Endometrial microvascular endothelial cells (primary cell): ENCODE results near the gene RASSF4. TPM values are rescaled to one million over a fixed set of nuclear protein-coding genes. Genes with fewer than 3 reads are reported as not detected.

Experiments
- in situ Hi-C: cut with HindIII; loops from 2 replicates; pipeline ENCODE4 v1.10.0; 2017; ENCODE audit warnings: low sequenced_read_pairs, low pct_unique_long_range_greater_than_20kb; ENCODE audit errors: inconsistent ontology term
- total RNA-seq: library from RNA; depleted of rRNA; stranded (reverse); fragments of >200 nt; gene quantifications from one replicate; pipeline ENCODE4 v1.2.3, GENCODE V29; 2015; ENCODE audit errors: inconsistent ontology term

RASSF4 gene
- total RNA-seq, 1 donor from 2014 or later, result 0.28 TPM

DNA sequence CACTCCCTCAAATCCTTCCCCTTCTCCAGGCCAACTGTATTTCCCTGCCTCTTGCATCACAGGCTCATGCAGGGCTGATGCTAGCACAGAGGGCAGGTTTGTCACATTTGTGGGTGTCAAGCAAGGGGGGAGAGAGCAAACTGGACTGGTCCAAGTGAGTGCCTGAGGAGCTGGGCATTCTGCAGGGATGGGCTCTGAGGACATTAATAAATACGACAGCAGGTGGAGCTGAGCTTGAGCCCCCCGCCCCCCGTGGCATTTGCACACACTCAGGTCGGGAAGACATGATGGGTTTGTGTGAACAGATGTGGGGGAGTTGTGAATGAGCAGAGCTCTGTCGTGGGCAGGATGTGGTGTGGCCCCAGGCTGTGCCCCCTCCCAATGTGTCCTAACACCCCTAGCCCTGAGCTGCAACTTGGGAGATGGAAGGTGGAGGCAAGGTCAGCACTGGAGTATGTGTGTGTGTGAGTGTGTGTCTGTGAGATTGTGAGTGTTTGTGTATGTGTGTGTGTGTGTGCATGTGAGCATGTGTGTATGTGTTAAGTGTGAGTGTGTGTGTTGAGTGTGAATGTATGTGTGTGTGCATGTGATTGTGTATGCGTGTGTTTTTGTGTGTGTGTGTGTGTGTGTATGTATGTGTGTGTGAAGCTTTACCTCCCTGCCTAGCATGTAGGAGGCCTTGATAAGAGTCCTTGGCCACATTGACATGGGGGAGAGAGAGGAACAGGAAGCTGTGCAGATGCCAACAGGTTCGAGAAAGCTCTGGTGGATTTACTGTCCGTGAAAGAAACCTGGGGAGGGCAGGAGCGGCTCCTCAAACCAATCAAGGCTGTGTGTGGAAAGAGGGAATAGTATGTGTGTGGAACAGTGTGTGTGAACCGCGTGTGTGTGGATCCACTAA, 9.1 kb downstream of the RASSF4 start:
- in situ Hi-C loops, result no loop called here

DNA sequence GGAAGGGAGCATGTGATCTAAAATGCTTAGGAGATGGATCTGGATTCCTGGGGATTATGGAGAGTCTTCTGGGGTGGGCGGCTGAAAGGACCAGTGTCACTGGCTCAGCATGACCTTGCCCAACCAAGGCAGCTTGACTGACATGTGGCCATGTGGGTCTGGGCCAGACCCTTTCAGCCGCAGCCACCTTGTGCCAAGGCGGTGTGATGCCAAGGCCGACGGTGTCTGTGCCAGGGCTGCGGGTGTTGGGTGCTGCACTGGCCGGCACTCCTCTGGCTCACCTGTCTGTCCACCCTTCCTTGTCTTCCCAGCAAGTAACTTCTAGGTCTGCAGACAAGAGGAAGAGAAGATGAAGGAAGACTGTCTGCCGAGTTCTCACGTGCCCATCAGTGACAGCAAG, 10.3 kb downstream of the RASSF4 start:
- in situ Hi-C loops, result no loop called here

DNA sequence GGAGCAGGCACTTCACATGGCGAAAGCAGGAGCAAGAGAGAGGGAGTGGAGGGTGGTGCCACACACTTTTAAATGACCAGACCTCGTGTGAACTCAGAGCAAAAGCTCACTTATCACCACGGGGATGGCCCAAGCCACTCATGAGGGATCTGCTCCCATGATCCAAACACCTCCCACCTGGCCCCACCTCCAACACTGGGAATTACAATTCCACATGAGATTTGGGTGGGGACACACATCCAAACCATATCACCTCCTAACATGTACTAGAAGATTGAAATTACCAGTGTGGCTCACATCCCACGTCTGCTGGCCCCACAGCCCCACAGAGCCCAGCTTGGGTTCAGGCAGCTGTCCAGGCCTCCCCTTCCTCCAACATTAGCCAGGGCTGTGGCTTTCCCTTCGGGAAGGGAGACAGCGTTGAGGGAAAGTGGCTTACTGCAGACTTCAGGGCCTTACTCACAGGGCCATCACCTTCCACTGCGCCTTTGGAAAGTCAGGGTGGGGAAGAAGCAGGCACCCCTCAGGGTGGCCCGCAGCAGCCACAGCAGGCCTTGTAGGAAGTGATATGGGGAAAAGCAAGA, 11.3 kb downstream of the RASSF4 start:
- in situ Hi-C loops, result no loop called here

DNA sequence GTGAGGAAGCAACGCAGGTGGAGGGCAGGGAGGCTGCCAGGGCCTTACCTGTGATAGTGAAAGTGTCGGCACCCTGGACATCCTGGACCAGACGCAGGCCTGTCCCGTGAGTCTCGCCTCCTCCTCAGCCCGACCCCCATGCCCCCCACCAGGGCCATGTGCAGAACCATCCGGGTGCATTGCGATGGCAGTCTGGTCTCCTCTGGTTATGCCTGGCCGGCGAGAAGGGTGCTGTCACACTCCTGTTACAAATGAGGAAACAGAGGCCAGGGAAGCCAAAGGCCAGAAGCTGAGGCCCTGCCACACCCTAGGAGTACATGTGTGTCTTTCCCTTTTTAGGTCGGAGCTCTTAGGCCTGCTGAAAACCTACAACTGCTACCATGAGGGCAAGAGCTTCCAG, 11.8 kb downstream of the RASSF4 start:
- in situ Hi-C loops, result no loop called here

DNA sequence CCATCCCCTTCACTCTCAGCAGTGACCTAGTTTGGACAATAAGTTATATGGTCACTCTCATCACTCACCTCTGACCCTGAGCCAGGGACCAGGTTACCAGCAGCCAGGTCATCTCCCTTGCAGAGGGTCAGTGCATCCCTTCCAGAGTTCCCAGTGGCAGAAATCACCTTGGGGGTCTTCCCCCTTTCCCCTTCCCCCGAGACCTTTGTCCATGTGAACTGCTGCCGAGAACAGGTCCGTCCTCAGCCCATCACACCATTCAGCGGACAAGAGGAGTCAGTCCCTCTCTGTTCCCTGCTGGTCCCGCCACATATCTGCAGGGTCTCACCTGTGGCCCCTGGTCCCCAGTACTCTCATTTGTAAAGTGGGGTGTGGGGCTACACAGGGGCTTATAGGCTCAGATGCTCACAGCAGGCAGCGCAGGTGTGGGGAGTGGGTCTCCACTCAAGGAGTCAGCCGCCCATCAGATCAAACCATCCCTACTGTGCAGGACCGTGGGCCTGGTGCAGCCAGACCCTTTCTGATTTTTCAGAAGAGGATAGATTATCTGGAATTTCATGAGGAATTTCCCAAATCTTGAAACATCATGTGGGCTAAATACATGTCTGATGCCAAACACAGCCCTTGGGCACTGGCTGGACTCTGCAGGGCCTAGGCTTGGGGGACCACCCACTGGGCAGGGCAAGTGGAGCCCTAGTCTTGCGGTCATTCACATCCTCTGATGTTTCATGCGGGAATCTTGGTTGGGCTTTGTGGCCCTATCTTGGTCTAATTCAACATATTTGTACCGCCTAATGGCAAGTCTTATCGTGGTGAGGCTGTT, 12.5 kb downstream of the RASSF4 start:
- in situ Hi-C loops, result no loop called here

DNA sequence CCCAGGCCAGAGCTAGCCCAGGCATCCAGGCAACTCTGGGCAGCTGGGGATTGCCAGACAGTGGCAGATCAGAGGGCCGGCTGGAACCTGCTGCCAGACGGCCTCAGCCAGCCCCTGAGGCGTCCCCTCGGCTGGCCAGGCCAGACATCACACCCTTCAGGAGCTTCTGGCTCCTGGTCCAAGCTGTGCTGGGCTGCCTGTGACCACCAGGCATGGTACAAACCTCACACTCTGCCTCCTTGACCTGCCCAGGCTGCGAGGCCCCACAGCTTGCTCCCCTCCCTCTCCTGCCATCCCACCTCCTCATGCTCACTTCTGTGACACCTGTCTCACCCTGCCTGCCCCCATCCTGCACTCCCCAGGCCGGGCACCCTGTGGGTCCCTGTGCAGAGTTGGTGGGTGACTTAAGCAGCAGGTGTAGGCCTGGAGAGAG, 13.3 kb downstream of the RASSF4 start:
- in situ Hi-C loops, result no loop called here

DNA sequence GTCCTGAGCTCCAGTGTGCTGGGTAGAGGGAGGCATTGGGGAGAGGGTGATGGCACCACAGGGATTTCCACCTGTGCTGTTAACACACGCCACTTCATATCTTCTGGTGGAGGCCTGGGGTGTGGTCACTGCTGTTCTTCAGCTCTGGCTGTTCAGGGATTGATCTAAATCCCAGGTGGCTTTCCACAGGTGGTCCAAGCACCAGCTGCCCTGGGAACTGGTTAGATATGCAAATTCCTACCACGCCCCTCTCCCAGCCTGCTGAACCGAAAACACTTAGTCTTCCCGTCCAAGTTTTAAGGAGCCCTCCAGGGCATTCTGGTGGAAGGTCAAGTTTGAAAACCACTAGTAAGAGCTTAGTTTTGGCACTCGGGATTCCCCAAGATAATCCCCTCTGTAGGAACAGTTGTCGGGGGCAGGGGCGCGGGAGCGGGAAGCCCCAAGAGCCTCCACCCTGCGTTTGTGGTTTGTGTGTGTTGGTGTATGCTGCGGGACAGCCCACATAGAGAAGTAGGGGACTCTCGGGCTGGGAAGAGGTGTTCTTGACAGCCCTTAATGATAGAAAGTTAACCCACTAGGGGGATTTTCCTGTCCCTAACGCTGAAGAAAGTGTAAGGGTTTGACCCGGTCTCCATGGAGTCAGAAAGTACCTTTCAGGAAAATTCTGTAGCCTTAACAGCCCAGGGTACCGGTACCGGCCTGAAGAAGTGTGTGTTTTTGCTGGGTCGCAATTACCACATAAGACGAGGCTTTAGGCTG, 13.9 kb downstream of the RASSF4 start:
- in situ Hi-C loops, result no loop called here

DNA sequence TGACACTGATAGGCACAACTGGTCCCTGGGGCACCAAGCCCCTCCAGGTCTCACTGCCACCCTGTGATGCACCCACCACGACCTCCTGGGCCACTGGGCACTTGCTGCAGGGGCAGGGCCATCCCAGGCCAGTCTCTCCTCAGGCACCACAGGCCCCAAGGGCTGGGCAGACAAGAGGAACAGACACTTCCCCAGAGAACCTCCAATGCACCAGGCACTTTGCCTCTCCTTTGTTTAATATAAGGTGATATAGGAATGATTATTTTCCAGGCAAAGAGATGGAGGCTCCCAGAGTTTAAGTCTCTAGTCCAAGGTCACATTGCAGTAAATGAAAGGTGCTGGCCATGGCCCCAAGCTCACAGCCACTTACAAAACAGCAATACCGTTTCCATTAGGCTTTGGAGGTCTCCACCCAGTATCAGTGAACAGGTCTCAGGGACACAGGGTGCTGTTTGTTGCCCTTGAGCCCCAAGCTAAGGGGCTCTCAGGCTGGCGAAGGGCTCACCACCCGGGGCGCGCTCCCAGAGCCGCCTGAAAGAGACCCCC, 14.6 kb downstream of the RASSF4 start:
- in situ Hi-C loops, result no loop called here

DNA sequence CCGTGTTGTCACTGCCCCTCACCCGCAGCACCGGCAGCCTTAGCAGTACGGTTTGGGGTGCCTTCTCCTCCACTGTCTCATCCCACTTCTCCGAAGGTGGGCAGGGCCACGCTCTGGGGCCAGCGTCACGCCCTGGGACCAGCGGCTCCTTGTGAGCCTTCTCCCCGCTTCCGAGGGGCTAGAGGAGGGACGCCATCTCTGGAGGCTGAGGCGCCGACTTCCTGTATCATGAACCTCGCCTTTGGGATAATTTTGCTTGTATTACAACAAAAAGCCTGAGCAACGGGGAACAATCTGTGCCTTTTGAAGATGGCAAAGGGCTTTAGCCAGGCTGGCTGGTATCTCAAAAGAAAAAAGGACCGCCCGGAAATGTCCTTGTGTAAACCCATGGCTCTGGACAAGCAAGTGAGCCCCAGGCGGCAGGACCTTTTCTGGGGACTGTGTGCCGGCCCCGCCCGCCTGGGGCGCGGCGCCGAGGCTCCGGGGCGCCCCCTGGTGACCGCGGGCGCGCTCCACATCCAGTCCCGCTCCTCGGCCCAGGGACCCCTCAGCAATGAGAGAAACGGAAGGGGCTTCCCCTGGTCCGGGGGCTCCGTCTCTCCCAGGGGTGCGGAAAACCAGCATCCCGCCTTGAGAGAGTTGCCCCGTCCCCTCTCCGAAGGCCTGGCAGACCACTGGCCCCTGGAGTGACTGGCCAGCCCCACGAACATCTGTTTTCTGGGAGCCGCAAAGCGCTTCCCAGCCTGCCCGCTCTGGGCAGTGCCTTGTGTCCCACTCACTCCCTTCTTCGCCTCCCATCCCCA, 15.2 kb downstream of the RASSF4 start:
- in situ Hi-C loops, result no loop called here

DNA sequence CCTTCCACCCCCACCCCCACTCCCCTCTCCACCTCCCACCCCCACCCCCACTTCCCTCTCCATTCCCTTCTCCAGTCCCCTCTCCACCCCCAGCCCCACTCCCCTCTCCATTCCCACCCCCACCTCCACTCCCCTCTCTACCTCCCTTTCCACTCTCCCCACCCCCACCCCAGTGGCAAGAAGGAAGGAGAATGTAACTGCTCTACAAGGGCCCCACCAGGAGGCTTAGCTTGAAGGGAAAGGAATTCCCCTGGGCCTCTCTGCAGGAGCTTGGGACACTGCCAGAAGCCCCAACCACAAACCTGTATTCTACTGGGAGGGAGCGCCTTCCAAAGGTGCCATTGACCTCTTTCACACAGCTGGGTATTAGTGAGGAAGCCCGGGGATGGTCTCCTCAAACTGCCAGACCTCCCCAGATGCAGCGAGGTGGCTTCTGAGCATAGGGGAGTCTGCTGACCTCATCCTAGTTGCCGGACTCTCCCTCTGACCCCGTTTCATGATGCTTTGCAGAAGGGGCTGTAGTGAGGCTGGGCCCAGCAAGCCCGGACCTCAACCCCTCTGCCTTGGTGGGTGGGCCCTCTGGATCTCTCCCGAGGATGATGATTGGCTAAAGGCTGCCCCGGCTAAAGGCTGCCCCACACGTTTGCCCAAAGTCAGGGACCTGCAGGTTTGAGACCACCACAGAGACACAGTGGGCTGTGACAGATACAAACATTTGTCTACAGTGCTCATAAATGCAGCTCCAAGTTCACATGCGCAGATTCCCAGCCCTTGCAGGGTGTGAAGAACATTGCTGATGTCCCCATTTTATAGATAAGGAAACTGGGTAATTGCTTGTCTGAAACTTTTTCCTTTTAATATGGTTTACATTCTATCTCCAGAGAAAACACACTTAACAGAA, 16.1 kb downstream of the RASSF4 start:
- in situ Hi-C loops, result no loop called here

DNA sequence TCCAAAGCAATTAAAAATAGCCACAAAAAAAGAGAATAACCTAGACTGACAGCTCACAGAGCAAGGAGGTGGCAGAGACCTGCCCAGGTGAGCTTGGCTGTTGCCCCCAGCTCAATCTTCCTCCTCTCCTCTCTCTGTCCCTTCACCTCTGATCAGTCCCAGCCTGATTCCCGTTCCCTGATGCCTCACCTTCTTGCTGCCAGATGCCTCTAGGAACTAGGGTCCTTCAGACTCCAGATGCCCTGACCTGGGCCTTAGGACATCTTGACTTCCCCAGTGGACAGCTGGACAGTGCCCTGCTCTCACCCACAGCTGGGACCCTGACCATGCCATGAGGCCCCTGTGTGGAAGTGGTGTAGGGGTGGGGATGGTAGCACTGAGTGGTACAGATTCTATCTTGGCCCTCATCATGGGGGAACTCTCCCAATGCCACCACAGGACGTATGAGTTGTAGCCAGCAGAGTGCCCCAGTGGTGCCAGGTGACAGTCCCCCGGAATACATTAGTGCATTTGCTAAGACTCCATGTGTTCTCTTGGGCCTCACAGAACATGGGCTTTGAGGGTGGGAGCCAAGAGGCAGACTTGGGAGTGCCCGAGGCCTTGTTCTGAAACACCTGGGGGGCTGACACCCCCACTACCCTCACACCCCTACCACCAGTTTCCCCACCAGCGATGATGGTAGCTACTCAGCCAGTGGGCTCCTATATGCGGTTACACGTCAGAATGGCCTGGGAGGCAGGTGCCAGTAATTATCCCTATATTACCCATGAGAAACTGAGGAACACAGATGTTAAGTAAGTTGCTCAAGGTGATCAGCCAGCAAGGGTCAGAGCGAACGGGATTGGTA, 17.0 kb downstream of the RASSF4 start:
- in situ Hi-C loops, result no loop called here

DNA sequence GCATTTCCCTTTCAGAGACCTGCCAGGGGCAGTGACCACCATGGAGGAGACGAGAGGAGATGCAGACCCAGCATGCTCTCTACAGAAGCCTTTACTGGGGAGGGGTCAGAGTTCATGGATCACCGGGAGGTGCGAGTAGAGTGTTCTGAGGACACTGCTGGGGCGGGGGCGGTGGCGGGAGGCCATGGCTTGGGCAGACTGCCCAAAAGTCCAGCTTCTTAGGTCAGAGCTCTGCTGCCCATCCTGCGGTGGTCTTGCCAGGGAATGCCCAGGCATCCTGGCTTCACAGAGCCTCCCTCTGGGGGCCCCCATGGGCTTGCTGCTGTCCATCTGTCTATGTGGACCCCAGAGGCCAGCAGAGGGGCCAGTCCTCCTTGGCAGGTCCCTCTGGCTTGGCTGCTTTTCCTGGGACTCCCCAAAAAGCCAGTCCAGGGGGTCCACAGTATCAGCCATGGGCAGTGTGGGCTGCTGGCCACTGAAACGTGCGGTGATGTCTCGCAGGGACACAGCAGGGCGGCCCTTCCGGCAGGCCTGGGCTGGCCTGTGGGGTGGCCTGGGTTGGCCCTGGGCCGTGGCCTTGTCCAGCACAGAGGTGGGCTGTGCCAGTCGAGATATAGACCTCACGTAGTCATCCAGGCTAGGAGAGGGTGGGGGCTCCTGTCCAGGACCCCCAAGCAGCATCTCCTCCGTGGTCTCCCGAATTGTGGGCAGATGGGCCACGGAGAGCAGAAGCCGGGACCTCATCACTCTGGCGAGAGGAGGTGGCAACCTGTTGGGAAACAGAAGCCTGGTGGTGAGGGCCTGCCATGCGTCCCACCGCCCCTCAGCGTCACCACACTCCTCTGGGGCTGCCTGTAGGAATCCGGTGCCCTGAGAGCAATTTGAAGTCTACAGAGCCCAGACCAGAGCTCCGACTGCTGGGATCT, 17.9 kb downstream of the RASSF4 start:
- in situ Hi-C loops, result no loop called here

DNA sequence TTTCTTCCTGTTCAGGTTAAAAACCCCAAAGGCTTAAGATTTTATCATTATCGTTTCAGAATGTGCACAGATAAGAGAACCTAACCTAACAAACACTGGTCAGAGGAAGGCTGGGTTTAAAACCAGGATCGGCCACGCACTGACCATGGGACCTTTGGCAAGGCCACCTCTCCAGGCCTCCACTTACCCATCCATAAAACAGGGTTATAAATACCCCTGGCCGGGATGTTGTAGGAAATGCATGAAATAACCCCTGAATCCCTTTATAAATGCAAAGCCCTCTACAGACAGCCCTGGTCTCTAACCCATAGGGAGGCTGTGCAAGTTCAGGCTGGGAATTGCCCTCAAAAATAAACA, 18.6 kb downstream of the RASSF4 start:
- in situ Hi-C loops, result no loop called here

DNA sequence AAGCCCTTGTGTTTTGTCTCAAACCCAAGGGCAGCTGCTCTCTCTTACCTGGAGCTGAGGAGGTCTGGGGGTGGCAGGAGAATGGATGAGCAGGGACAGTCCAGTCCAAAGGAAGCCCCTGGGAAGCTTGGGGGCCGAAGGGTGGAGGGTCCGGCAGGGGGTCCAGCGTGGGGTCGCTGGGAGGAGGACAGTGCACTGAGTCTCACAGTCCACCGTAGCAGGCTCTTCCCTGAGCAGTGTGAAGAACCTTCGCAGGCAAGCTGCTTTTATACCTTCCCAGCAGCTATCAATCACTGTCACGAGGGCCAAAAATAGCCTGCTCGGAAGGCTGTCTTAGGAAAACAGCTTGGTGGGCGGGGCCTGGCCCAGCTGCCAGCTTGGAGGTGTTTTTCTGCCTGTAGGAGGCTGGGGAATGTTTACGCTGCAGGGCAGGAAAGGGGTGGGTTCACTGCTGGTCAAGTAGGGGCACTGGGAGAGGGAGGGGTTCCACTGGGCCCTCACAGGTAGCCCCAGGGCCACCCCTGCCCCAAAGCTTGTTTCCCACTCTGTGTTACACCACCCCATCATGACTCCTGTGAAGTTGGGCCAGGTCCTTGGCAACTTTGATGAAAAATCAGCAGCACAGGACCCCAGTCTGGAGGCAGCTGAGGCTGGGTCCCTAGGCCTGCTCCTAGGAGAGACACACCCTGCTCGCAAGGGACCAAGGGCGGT, 19.1 kb downstream of the RASSF4 start, which contains the start of gene DEPP1:
Gene DEPP1 (minus strand): TSS at position 240 of the 711 bp plus-strand sequence. CDS start 779 bp downstream, outside the sequence.
- in situ Hi-C loops, result no loop called here
